GM12891 (cell line): ENCODE results near the gene RPP14.

ENCODE experiments used
- DNase-seq: peaks from one replicate; pipeline ENCODE4 v3.0.0; 2011; ENCODE audit warnings: low spot score; ENCODE audit not compliant: insufficient read length
- FAIRE-seq: peaks from 2 replicates; lab custom pipeline; 2011; peaks lifted over from hg19 to GRCh38; lab: Jason Lieb, UNC
- PAX5 ChIP-seq: IDR thresholded peaks from 2 replicates; pipeline ENCODE4 v1.6.1; 2011; ENCODE audit warnings: low read length, moderate library complexity, mild to moderate bottlenecking; ENCODE audit not compliant: insufficient read depth, severe bottlenecking
- POLR2A ChIP-seq: IDR thresholded peaks from 2 replicates; pipeline ENCODE4 v1.6.1; 2011; ENCODE audit warnings: low read depth, low read length, control low read depth
- POLR2AphosphoS5 ChIP-seq: IDR thresholded peaks from 2 replicates; pipeline ENCODE4 v1.6.1; 2011; ENCODE audit warnings: low read depth, low read length, control low read depth
- POU2F2 ChIP-seq: IDR thresholded peaks from 2 replicates; pipeline ENCODE4 v1.6.1; 2011; ENCODE audit warnings: low read depth, mild to moderate bottlenecking, control low read depth, low read length, moderate library complexity
- SPI1 ChIP-seq: IDR thresholded peaks from 2 replicates; pipeline ENCODE4 v1.6.1; 2011; ENCODE audit warnings: low read depth, low read length, control low read depth
- TAF1 ChIP-seq: IDR thresholded peaks from 2 replicates; pipeline ENCODE4 v1.6.1; 2011; ENCODE audit warnings: low read depth, low read length, control low read depth

The RPP14 gene

GRCh38 chr3:58353722-58354553 lies 47.9 kb downstream of the RPP14 start:
- DNase-seq, result no peak
- peak; percentile 66 for FAIRE-seq
- TF ChIP-seq TAF1 (no peak), POLR2AphosphoS5 (no peak), PAX5 (no peak), POU2F2 (no peak), SPI1 (no peak), POLR2A (no peak)

DNA sequence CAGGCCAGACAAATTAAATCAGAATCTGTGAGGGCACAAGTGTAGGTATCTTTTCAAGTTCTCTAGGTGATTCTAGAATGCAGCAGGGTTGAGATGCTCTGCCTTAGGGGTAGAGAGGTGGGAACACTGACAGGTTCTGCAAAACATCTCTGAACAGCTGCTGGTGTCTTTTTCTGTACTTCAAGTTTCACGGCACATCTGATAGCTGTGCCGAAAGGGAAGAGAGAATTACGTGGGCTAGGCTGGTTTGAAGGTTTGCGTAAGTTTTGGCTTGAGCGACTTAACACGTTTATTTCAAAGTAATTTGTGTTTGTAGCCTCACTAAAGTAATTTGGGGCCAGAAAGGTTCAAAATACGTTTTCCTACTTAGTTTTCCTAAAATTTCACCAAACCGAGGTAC lies 49.1 kb downstream of the RPP14 start:
- peak; percentile 90 for FAIRE-seq
- DNase-seq, result no peak
- TF ChIP-seq PAX5, result no peak
- peak; percentile 82 for TF ChIP-seq SPI1

DNA sequence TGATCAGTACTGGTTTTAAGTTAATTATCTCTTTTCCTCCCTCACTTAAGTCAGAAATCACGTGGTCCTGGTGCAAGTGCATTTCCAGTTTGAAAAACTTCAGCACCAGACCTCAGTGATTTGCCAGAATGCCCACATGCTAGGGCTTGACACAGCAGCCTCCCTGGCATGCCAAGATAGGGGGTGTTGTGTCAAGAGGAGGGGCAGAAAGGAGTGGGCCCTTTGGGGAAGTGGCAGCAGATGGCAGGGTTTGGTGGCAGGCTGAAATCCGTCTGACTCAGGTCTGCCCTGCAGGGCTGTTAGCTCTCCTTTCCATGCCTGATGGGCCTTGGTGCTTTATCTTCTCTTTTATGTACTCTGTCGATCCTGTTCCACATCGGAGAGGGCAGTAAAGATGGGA lies 50.0 kb downstream of the RPP14 start:
- DNase-seq, result no peak
- FAIRE-seq, result peak; percentile 82
- no peak for TF ChIP-seq POLR2AphosphoS5
- TF ChIP-seq SPI1, result peak; percentile 29

DNA sequence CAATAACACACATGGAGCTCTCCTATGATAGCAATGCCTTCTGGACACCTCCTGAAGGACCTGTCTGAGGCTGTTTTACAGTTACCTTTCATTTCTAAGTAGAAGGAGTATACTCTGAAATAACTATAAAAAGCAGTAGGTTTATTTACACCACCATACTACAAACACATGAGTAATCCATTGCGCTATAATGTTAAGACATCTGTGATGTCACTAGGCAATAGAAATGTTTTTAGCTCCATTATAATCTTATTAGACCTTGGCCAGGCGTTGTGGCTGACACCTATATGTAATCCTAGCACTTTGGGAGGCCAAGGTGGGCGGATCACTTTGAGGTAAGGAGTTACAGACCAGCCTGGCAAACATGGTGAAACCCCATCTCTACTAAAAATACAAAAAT lies 51.4 kb downstream of the RPP14 start:
- TF ChIP-seq TAF1, result no peak
- TF ChIP-seq SPI1, result no peak
- no peak for TF ChIP-seq PAX5
- TF ChIP-seq POLR2A, result no peak
- TF ChIP-seq POLR2AphosphoS5, result no peak
- TF ChIP-seq POU2F2, result no peak
- DNase-seq (no peak), FAIRE-seq (peak; percentile 28)

DNA sequence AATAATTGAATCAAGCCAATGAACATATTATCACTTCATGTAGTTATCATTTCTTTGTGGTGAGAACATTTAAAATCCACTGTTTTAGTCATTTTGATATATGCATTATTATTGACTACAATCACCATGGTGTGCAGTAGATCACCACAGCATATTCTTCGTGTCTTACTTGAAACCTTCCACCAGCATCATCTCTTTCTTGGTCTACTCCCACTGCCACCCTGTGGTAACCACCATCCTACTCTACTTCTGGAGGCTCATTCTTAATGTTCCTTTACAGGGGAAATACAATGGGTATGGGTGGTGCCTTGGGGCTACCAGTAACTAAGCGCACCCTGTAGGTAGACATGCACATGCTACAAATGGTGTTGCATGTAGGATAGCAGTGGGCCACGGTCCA lies 52.0 kb downstream of the RPP14 start:
- TF ChIP-seq POLR2AphosphoS5, result no peak
- no peak for TF ChIP-seq TAF1
- TF ChIP-seq SPI1, result no peak
- no peak for TF ChIP-seq POU2F2
- no peak for TF ChIP-seq POLR2A
- no peak for TF ChIP-seq PAX5
- DNase-seq (no peak), FAIRE-seq (peak; percentile 61)

- FAIRE-seq, result no peak
- no peak for TF ChIP-seq SPI1
- TF ChIP-seq TAF1, result no peak
- no peak for TF ChIP-seq POLR2A
- DNase-seq, result no peak
Observed at GRCh38 chr3:58358808-58359207, 52.8 kb downstream of the RPP14 start.

DNA sequence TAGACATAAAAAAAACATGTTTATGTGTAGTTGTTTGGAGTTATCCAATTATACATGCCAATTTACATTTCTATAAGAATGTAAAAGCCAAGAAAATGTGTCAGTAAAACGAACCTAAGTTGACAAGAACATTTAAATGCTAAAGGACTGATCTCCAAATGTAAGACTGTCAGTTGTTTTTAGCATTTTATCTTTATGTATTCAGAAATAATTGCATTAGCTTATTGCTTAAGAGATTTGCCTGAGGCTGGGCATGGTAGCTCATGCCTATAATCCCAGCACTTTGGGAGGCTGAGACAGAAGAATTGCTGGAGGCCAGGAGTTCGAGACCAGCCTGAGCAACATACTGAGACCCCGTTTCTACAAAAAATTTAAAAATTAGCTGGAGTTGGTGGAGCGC lies 53.6 kb downstream of the RPP14 start:
- DNase-seq (no peak), FAIRE-seq (no peak)
- TF ChIP-seq POLR2AphosphoS5, result no peak
- TF ChIP-seq POLR2A, result no peak
- TF ChIP-seq SPI1, result no peak
- TF ChIP-seq TAF1, result no peak
- no peak for TF ChIP-seq PAX5
- no peak for TF ChIP-seq POU2F2

DNA sequence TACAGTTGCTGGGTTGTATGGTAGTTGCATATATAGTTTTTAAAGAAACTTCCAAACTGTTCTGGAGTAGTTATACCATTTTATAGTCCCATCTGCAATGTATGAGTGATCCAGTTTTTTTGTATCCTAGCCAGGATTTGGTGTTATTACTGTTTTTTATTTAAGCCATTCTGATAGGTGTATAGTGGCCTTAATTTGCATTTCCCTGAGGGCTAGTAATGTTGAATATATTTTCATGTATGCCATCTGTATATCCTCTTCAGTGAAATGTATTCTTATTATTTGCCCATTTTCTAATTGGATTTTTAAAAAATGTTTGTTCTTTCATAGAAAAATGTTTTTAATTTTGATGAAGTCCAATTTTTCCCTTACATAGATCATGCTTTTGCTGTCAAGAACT lies 55.8 kb downstream of the RPP14 start:
- no peak for TF ChIP-seq SPI1
- no peak for TF ChIP-seq POU2F2
- TF ChIP-seq POLR2A, result no peak
- DNase-seq, result no peak
- no peak for FAIRE-seq

- no peak for TF ChIP-seq SPI1
- no peak for TF ChIP-seq POU2F2
- TF ChIP-seq POLR2A, result no peak
- no peak for TF ChIP-seq PAX5
- no peak for TF ChIP-seq TAF1
- TF ChIP-seq POLR2AphosphoS5, result no peak
- DNase-seq (no peak), FAIRE-seq (peak; percentile 35)
Observed at GRCh38 chr3:58366699-58367098, 60.7 kb downstream of the RPP14 start.

GRCh38 chr3:58369038-58369437 lies 63.0 kb downstream of the RPP14 start:
- DNase-seq (no peak), FAIRE-seq (no peak)
- TF ChIP-seq PAX5, result no peak
- TF ChIP-seq POLR2AphosphoS5, result no peak
- TF ChIP-seq SPI1, result no peak
- TF ChIP-seq POU2F2, result no peak
- TF ChIP-seq TAF1, result no peak
- no peak for TF ChIP-seq POLR2A
